ENCODE data around the gene NFE2L2. TPM values are rescaled to one million over a fixed set of nuclear protein-coding genes. Genes with fewer than 3 reads are reported as not detected.

Gene NFE2L2
- total and polyA plus RNA-seq, 9 of the 15 experiments (the other 6 are each of a cell fraction or from before 2014, with no cell fraction given) = 29.3 to 120 (median 59.3) TPM

DNA sequence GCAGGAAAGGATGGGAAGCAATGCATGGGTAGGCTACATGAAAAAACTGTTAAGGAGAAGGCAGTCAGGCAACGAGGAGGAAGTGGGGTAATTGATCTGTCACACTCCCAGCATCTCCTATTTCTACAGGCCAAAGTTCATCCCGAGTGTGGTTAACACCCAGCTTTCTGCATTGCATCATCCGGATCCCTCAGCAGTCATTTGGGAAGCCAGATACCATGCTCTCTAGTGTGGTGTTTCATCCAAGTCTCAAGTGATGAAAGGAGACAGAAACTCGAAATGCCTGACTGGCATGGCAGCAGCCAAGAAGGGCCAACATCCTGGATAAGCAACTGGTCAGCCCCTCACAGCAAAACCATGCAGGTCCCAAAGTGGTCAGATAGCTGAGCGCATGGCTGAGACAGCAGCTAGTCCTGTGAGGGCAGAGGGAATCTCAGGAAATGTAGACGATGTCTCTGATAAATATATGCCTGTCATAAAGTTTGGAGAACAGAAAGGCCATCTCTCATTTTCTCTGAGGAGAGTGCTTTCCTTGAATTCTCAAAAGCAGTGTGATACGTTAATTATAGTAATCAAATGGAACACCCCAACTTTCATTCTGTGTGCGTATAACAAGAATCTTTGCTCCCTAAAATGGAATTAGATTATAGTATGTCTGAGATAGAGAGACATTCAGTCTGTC, 76.8 kb downstream of the NFE2L2 start (continued):
- TF ChIP-seq, protein P1, sequence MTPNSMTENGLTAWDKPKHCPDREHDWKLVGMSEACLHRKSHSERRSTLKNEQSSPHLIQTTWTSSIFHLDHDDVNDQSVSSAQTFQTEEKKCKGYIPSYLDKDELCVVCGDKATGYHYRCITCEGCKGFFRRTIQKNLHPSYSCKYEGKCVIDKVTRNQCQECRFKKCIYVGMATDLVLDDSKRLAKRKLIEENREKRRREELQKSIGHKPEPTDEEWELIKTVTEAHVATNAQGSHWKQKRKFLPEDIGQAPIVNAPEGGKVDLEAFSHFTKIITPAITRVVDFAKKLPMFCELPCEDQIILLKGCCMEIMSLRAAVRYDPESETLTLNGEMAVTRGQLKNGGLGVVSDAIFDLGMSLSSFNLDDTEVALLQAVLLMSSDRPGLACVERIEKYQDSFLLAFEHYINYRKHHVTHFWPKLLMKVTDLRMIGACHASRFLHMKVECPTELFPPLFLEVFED (CRISPR knock-in tag; conservative IDR thresholded peaks at IDR 0.05) = 0 out of 2 replicates have a peak, but pooled peaks have one; percentile 2
- TF ChIP-seq, protein P2, sequence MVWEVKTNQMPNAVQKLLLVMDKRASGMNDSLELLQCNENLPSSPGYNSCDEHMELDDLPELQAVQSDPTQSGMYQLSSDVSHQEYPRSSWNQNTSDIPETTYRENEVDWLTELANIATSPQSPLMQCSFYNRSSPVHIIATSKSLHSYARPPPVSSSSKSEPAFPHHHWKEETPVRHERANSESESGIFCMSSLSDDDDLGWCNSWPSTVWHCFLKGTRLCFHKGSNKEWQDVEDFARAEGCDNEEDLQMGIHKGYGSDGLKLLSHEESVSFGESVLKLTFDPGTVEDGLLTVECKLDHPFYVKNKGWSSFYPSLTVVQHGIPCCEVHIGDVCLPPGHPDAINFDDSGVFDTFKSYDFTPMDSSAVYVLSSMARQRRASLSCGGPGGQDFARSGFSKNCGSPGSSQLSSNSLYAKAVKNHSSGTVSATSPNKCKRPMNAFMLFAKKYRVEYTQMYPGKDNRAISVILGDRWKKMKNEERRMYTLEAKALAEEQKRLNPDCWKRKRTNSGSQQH (CRISPR knock-in tag; IDR thresholded peaks at IDR 0.05) = peak; percentile 85
- TF ChIP-seq MAZ (CRISPR knock-in tag; conservative IDR thresholded peaks at IDR 0.05 in 1 of 2, IDR thresholded peaks at IDR 0.05 in 1 of 2) (peak; percentile 12 to 30; a peak in 1 of 4 replicates), FOXA3 (CRISPR knock-in tag; conservative IDR thresholded peaks at IDR 0.05 in 1 of 2, IDR thresholded peaks at IDR 0.05 in 1 of 2) (no peak), ZNF707 (CRISPR knock-in tag; conservative IDR thresholded peaks at IDR 0.05) (no peak), ZNF551 (CRISPR knock-in tag; IDR thresholded peaks at IDR 0.05) (no peak), NR2F6 (CRISPR knock-in tag; IDR thresholded peaks at IDR 0.05) (no peak), ZNF79 (CRISPR knock-in tag; IDR thresholded peaks at IDR 0.05; ENCODE audit: low read depth) (no peak), CTBP1 (IDR thresholded peaks at IDR 0.05; ENCODE audit: borderline replicate concordance) (peak; percentile 82), BRCA1 (IDR thresholded peaks at IDR 0.05) (no peak), BRCA1 (CRISPR knock-in tag; IDR thresholded peaks at IDR 0.05) (no peak), CHD1 (IDR thresholded peaks at IDR 0.05; ENCODE audit: low read length) (no peak), CBX2 (IDR thresholded peaks at IDR 0.05; ENCODE audit: insufficient read depth, low read length, poor library complexity, severe bottlenecking) (no peak), ZNF165 (CRISPR knock-in tag; IDR thresholded peaks at IDR 0.05; ENCODE audit: borderline replicate concordance) (no peak), ETV5 (CRISPR knock-in tag; IDR thresholded peaks at IDR 0.05; ENCODE audit: low read depth) (no peak), KLF6 (CRISPR knock-in tag; IDR thresholded peaks at IDR 0.05; ENCODE audit: borderline replicate concordance) (no peak)
- TF ChIP-seq, protein P3, sequence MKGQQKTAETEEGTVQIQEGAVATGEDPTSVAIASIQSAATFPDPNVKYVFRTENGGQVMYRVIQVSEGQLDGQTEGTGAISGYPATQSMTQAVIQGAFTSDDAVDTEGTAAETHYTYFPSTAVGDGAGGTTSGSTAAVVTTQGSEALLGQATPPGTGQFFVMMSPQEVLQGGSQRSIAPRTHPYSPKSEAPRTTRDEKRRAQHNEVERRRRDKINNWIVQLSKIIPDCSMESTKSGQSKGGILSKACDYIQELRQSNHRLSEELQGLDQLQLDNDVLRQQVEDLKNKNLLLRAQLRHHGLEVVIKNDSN (CRISPR knock-in tag; IDR thresholded peaks at IDR 0.05) = no peak
- TF ChIP-seq, protein P4, sequence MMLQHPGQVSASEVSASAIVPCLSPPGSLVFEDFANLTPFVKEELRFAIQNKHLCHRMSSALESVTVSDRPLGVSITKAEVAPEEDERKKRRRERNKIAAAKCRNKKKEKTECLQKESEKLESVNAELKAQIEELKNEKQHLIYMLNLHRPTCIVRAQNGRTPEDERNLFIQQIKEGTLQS (IDR thresholded peaks at IDR 0.05) = peak; percentile 96
- TF ChIP-seq, protein P4 (CRISPR knock-in tag; conservative IDR thresholded peaks at IDR 0.05) = no peak
- TF ChIP-seq, protein P5, sequence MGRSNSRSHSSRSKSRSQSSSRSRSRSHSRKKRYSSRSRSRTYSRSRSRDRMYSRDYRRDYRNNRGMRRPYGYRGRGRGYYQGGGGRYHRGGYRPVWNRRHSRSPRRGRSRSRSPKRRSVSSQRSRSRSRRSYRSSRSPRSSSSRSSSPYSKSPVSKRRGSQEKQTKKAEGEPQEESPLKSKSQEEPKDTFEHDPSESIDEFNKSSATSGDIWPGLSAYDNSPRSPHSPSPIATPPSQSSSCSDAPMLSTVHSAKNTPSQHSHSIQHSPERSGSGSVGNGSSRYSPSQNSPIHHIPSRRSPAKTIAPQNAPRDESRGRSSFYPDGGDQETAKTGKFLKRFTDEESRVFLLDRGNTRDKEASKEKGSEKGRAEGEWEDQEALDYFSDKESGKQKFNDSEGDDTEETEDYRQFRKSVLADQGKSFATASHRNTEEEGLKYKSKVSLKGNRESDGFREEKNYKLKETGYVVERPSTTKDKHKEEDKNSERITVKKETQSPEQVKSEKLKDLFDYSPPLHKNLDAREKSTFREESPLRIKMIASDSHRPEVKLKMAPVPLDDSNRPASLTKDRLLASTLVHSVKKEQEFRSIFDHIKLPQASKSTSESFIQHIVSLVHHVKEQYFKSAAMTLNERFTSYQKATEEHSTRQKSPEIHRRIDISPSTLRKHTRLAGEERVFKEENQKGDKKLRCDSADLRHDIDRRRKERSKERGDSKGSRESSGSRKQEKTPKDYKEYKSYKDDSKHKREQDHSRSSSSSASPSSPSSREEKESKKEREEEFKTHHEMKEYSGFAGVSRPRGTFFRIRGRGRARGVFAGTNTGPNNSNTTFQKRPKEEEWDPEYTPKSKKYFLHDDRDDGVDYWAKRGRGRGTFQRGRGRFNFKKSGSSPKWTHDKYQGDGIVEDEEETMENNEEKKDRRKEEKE (IDR thresholded peaks at IDR 0.05; ENCODE audit: borderline replicate concordance in 1 of 2, control insufficient read depth in 1 of 2, low read depth in 2 of 2, low read length in 1 of 2) = no peak

Data from K562 (cell line).